GM12865 (cell line): Measurements from ENCODE around the gene SULT4A1.

Experiments used
- DNase-seq: peaks from one replicate; pipeline ENCODE4 v3.0.0; 2010; ENCODE audit warnings: low read depth
- H3K4me3 ChIP-seq: 2 replicates; pipeline ENCODE4 v1.5.1; 2011; ENCODE audit warnings: mild to moderate bottlenecking, low read depth, low read length, control low read depth
- CTCF ChIP-seq: IDR thresholded peaks from 2 replicates; pipeline ENCODE4 v1.5.1; 2011; ENCODE audit warnings: low read length, control low read depth, low read depth, inconsistent platforms; ENCODE audit not compliant: insufficient read depth; ENCODE audit errors: missing control alignments

SULT4A1 gene

GRCh38 chr22:43901976-43902643, 39.8 kb upstream of the SULT4A1 start:
- no peak overlapping the region for H3K4me3 ChIP-seq
- DNase-seq: no peak
- TF ChIP-seq CTCF: no peak

- no peak overlapping the region for H3K4me3 ChIP-seq
- no peak for DNase-seq
These were observed 37.9 kb upstream of the SULT4A1 start for GRCh38 chr22:43900206-43900605.

GRCh38 chr22:43897751-43898261, 35.5 kb upstream of the SULT4A1 start:
- DNase-seq: no peak
- TF ChIP-seq CTCF: no peak

More at GRCh38 chr22:43900206-43900605, 37.9 kb upstream of the SULT4A1 start:
- no peak for TF ChIP-seq CTCF

GRCh38 chr22:43895986-43896645, 33.8 kb upstream of the SULT4A1 start:
- H3K4me3 ChIP-seq: no peak overlapping the region
- DNase-seq: no peak
- TF ChIP-seq CTCF: no peak

More at GRCh38 chr22:43897751-43898261, 35.5 kb upstream of the SULT4A1 start:
- H3K4me3 ChIP-seq: no peak overlapping the region

GRCh38 chr22:43894122-43894521, 31.8 kb upstream of the SULT4A1 start:
- no peak overlapping the region for H3K4me3 ChIP-seq
- TF ChIP-seq CTCF: no peak
- no peak for DNase-seq

- DNase-seq: no peak
- H3K4me3 ChIP-seq: no peak overlapping the region
These were observed 31.0 kb upstream of the SULT4A1 start for GRCh38 chr22:43893266-43893665.

More at GRCh38 chr22:43893266-43893665, 31.0 kb upstream of the SULT4A1 start:
- TF ChIP-seq CTCF: no peak
